ENCODE measurements around the gene CHRNA9. TPM values are rescaled to one million over a fixed set of nuclear protein-coding genes. Genes with fewer than 3 reads are reported as not detected.
A peak's percentile ranks its signal among the peaks of the same experiment; 100 is the strongest.

Gene CHRNA9
- total and polyA plus RNA-seq, 12 donors, result not detected

DNA sequence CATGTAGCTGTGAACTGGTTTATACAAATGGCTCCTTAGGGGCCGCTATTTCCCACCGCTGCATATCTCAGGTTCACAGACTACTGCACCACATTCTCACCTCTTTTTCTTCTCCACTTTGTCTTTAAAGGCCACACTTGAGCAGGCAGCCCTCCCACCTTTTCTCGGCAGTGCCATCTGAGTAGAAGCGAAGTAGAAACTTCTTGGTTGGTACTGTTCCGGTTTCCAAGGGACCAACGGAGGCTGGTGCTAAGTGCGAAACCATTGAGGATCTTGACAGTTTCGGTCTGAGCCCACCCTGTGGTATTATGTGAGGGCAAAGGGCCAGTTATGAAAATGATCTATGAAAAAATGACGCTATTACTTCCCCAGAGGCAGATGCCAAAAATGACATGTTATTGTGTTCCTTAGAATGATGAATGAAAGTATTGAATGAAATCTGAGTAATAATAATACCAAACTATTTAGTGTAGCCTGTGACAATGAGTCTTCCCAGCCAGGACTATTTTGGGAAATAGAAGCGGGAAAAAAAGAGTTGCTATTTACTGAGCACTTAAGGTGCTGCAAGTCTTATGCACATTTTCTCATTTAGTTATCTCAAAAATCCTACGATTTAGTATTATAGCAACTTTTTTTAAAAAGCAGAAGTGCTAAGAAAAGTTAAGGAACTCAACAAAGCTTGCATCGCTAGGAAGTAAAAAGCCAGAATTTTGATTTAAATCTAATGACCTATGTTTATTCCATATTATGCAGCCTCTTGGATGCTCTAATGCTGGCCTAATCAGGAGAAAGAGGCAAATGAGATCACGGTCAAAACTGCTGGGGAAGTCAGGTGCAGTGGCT, 29.6 kb upstream of the CHRNA9 start:
- no peak for DNase-seq
- no peaks in the 10 kb centered on the region for H3K9me3 ChIP-seq (replicated peaks in 1 of 3)
- peaks cover 0 to 8% of the 10 kb centered on the region in 2 donors for H3K4me1 ChIP-seq (replicated peaks in 1 of 2)
- peak overlapping the region in 1 of 5 donors; percentile 44 for H3K27ac ChIP-seq
- no peak for TF ChIP-seq POLR2A (IDR thresholded peaks at IDR 0.05)
- TF ChIP-seq, protein P1, sequence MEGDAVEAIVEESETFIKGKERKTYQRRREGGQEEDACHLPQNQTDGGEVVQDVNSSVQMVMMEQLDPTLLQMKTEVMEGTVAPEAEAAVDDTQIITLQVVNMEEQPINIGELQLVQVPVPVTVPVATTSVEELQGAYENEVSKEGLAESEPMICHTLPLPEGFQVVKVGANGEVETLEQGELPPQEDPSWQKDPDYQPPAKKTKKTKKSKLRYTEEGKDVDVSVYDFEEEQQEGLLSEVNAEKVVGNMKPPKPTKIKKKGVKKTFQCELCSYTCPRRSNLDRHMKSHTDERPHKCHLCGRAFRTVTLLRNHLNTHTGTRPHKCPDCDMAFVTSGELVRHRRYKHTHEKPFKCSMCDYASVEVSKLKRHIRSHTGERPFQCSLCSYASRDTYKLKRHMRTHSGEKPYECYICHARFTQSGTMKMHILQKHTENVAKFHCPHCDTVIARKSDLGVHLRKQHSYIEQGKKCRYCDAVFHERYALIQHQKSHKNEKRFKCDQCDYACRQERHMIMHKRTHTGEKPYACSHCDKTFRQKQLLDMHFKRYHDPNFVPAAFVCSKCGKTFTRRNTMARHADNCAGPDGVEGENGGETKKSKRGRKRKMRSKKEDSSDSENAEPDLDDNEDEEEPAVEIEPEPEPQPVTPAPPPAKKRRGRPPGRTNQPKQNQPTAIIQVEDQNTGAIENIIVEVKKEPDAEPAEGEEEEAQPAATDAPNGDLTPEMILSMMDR (IDR thresholded peaks at IDR 0.05), result no peak
- H3K36me3 ChIP-seq (replicated peaks in 1 of 2), result no peaks in the 10 kb centered on the region
- H3K4me3 ChIP-seq, result no peak overlapping the region
- WGBS, 4 donors, result 63 to 74% (median 70%) methylated on average over 13 of the region's 13 CpGs
- intact Hi-C loops (cut with DNase I), result loop anchor here (5.0 kb wide), 2 partner anchors 153 to 158 kb away; no protein-coding TSS in a partner anchor
- no peaks in the 10 kb centered on the region for H3K27me3 ChIP-seq

DNA sequence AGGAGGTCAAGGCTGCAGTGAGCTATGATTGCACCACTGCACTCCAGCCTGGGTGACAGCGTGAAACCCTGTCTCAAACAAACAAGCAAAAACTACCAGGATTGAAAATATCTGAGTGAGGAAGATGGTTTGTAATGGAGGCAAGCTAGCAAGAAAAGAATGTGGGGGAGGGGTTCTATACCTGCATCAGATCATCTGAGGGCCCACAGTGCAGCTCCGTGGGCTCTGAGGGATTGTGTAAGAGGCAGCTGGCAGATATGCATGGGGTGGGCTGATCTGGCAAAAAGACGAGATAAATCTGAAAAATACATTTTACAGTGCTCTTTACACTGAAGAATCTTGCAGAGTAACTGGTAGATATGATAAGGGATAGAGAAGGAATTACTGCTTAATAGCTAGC, 28.9 kb upstream of the CHRNA9 start:
- Histone ChIP-seq H3K27me3 (no peaks in the 10 kb centered on the region), H3K9me3 (replicated peaks in 1 of 3) (no peaks in the 10 kb centered on the region), H3K4me1 (replicated peaks in 1 of 2) (peaks cover 0 to 8% of the 10 kb centered on the region in 2 donors), H3K4me3 (no peak overlapping the region), H3K36me3 (replicated peaks in 1 of 2) (no peaks in the 10 kb centered on the region), H3K27ac (peak overlapping the region in 1 of 5 donors; percentile 44)
- intact Hi-C loops (cut with DNase I), result loop anchor here (5.0 kb wide), 2 partner anchors 154 to 159 kb away; no protein-coding TSS in a partner anchor
- TF ChIP-seq, protein P1 (IDR thresholded peaks at IDR 0.05), result no peak
- no peak for TF ChIP-seq POLR2A (IDR thresholded peaks at IDR 0.05)
- 52 to 72% (median 55%) methylated on average over 3 of the region's 3 CpGs for WGBS, 4 donors
- no peak for DNase-seq

DNA sequence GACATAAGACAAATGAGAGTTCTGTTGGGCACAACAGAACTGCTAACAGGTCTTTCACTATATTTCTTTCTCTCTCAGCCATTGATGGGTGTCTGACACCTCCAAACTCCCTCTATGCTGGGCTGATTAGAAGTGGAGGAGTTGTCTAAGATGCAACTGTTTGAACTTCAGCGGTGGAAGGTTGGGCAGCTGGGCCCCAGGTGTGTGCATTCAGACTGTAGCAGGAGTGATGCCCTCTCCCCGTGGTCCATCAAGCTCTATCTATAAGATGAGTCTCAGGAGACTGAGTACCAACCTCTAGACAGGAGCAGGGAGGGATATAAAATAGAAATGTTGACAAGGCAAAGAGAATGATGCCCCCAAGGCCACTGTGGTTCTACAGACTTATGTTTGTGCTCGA, 28.2 kb upstream of the CHRNA9 start:
- DNase-seq, result no peak
- Histone ChIP-seq H3K27me3 (no peaks in the 10 kb centered on the region), H3K9me3 (replicated peaks in 1 of 3) (no peaks in the 10 kb centered on the region), H3K4me3 (no peak overlapping the region), H3K27ac (peak overlapping the region in 2 of 5 donors; percentile 16 to 62), H3K36me3 (replicated peaks in 1 of 2) (no peaks in the 10 kb centered on the region), H3K4me1 (replicated peaks in 1 of 2) (peaks cover 0 to 8% of the 10 kb centered on the region in 2 donors)
- WGBS, 4 donors, result 66 to 75% (median 73%) methylated on average over 3 of the region's 3 CpGs
- TF ChIP-seq POLR2A (IDR thresholded peaks at IDR 0.05), result no peak
- TF ChIP-seq, protein P1 (IDR thresholded peaks at IDR 0.05), result no peak
- intact Hi-C loops (cut with DNase I), result loop anchor here (5.0 kb wide), 2 partner anchors 155 to 160 kb away; no protein-coding TSS in a partner anchor

DNA sequence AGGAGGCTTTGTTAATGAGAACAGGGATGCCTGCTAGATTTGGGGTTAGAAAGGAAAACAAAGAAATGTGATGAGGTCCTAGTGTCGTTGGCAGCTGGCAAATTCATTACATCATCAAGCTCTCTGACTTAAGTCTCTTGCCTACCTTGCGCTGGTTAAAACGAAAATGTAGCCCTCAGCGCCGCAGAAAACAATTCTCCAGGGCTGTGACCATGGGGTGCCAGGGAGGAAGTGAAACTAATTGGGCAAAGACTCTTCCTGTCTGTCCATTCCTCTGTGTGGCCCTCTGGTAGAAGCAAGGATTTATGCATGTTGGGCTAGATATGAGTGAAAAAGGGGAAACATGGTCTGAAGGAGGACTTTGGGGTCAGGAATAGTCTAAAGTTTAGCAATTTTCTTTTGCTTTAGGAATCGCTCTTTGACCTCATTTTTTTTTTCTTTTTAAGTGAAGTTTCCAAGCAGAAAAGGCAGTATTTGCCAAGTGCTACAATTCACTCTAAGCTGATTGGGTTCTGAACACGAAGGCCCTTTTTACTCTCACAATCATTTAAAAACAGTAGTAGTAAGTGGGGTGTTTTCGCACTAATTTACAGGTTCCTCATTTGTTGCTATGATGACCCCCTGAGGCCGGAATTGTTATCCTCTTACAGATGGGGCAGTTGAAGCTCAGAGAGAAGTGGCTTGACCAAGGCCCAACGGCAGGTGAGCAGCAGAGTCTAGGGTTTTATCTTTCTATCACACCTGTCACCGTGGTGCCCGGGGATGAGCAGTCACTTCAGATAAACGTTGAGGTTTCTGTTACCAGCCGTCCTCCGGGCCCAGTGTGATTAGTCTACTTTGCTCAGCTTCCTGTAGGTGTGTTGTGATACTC, 27.3 kb upstream of the CHRNA9 start:
- 64 to 69% (median 67%) methylated on average over 15 of the region's 15 CpGs for WGBS, 4 donors
- intact Hi-C loops (cut with DNase I), result loop anchor here (5.0 kb wide), 2 partner anchors 156 to 161 kb away; no protein-coding TSS in a partner anchor
- no peak for TF ChIP-seq POLR2A (IDR thresholded peaks at IDR 0.05)
- TF ChIP-seq, protein P1 (IDR thresholded peaks at IDR 0.05), result no peak
- no peaks in the 10 kb centered on the region for H3K27me3 ChIP-seq
- no peaks in the 10 kb centered on the region for H3K36me3 ChIP-seq (replicated peaks in 1 of 2)
- H3K27ac ChIP-seq, result peak overlapping the region in 2 of 5 donors; percentile 16 to 62
- DNase-seq, result peak in 4 of 7 donors; percentile 34 to 66 (median 42)
- H3K4me1 ChIP-seq (replicated peaks in 1 of 2), result peaks cover 0 to 8% of the 10 kb centered on the region in 2 donors
- no peak overlapping the region for H3K4me3 ChIP-seq
- no peaks in the 10 kb centered on the region for H3K9me3 ChIP-seq (replicated peaks in 1 of 3)

All from adrenal gland (tissue), 12 donors.